Measurements from ENCODE around the gene CLDN34.

GRCh38 chrX:9948406-9948805, 18.8 kb upstream of the CLDN34 start:
- TF ChIP-seq TAF1 (IDR thresholded peaks at IDR 0.05; ENCODE audit: low read depth) (no peak), EP300 (IDR thresholded peaks at IDR 0.05; ENCODE audit: borderline replicate concordance) (no peak), YY1 (IDR thresholded peaks at IDR 0.05; ENCODE audit: low read depth) (no peak)
